ENCODE results near the gene SH3RF3. TPM values are rescaled to one million over a fixed set of nuclear protein-coding genes. Genes with fewer than 3 reads are reported as not detected.

Gene SH3RF3
- total RNA-seq, 1 donor from 2014 or later: 1.3 TPM

DNA sequence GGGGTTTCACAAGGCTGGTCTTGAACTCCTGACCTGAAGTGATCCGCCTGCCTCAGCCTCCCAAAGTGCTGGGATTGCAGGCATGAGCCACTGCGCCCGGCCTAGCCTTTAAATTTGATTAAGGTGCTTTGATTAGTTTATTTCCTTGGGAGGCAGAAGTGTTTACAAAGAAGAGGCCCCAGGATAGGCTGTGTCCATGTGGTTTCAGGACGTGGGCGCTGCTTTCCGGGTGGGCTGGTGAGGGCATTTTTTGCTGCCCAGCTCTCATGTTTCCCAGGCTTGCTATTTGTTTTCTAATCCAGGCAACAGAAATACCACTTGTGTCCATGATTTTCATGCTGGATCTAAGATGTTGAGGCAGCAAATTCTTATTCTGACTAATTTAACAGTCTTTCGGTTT, 124.2 kb downstream of the SH3RF3 start:
- H3K4me3 Mint-ChIP-seq (ENCODE audit: low read depth): no peak overlapping the region
- no peak for DNase-seq (ENCODE audit: low spot score, unreplicated experiment)
- TF ChIP-seq, protein P1, sequence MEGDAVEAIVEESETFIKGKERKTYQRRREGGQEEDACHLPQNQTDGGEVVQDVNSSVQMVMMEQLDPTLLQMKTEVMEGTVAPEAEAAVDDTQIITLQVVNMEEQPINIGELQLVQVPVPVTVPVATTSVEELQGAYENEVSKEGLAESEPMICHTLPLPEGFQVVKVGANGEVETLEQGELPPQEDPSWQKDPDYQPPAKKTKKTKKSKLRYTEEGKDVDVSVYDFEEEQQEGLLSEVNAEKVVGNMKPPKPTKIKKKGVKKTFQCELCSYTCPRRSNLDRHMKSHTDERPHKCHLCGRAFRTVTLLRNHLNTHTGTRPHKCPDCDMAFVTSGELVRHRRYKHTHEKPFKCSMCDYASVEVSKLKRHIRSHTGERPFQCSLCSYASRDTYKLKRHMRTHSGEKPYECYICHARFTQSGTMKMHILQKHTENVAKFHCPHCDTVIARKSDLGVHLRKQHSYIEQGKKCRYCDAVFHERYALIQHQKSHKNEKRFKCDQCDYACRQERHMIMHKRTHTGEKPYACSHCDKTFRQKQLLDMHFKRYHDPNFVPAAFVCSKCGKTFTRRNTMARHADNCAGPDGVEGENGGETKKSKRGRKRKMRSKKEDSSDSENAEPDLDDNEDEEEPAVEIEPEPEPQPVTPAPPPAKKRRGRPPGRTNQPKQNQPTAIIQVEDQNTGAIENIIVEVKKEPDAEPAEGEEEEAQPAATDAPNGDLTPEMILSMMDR (IDR thresholded peaks at IDR 0.05; ENCODE audit: unreplicated experiment): no peak
- H3K27me3 Mint-ChIP-seq: peaks cover 15% of the 10 kb centered on the region
- no peaks in the 10 kb centered on the region for H3K9me3 Mint-ChIP-seq (ENCODE audit: low read depth)
- H3K4me1 Mint-ChIP-seq (ENCODE audit: low read depth): no peaks in the 10 kb centered on the region
- H3K27ac Mint-ChIP-seq: no peak overlapping the region
- no peaks in the 10 kb centered on the region for H3K36me3 Mint-ChIP-seq (ENCODE audit: insufficient read depth)

DNA sequence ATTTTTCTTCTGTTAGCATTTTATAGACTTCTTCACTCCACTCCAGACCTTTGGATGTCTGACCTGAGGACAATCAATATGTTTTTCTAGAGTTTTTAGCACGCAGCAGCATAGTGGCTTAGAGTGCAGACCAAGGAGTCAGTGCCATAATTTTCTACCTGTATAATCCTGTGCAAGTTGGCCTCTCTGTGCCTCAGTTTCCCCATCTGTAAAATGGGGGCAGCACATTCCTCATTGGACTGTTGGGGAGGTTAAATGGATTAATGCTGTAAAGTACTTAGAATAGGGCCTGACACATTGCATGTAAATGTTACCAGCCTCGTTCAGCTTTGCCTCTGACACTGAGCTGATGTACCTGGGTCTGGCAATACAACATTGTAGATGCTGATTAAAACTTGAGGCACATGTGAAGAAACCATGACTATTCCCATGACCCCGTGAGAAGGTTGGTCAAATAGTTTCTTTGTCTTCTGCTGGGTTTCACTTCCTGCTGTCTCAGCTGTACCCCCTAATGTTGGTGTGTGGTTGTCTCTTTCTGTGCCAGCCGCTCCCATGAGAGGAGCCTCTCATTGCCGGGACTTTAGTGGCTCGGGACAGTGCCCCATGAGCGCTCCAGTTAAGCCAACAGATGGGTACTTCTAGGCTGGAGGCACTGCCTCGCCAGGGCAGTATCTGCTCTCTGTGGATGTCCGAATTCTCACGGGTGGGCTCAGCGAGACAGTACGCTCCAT, 125.3 kb downstream of the SH3RF3 start:
- Mint-ChIP-seq H3K27me3 (peaks cover 15% of the 10 kb centered on the region), H3K36me3 (ENCODE audit: insufficient read depth) (no peaks in the 10 kb centered on the region), H3K27ac (no peak overlapping the region), H3K4me1 (ENCODE audit: low read depth) (no peaks in the 10 kb centered on the region), H3K4me3 (ENCODE audit: low read depth) (no peak overlapping the region), H3K9me3 (ENCODE audit: low read depth) (no peaks in the 10 kb centered on the region)
- TF ChIP-seq, protein P1 (IDR thresholded peaks at IDR 0.05; ENCODE audit: unreplicated experiment): no peak
- no peak for DNase-seq (ENCODE audit: low spot score, unreplicated experiment)

DNA sequence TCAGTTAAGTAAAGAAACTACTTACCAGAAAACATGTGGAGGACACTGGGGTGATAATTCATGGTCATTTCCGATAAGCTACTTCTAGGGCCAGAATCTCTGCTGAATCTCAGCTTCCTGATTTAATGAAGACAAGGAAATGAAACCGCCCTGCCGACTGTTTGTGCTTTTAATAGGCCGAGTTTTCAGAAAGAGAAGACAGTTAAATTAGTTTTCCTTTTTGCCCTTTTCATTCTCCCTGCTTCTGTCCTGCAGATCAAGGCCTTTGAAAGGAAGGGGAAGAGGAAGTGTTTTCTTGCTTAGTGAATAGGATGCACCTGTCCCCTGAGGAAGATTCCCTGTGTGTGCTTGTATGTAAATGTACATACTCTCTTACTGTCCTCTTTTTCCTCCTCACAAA, 126.6 kb downstream of the SH3RF3 start:
- TF ChIP-seq, protein P1 (IDR thresholded peaks at IDR 0.05; ENCODE audit: unreplicated experiment): no peak
- H3K9me3 Mint-ChIP-seq (ENCODE audit: low read depth): no peaks in the 10 kb centered on the region
- H3K27ac Mint-ChIP-seq: no peak overlapping the region
- H3K27me3 Mint-ChIP-seq: peaks cover 15% of the 10 kb centered on the region
- no peaks in the 10 kb centered on the region for H3K36me3 Mint-ChIP-seq (ENCODE audit: insufficient read depth)
- DNase-seq (ENCODE audit: low spot score, unreplicated experiment): no peak
- H3K4me3 Mint-ChIP-seq (ENCODE audit: low read depth): no peak overlapping the region
- peaks cover 8% of the 10 kb centered on the region for H3K4me1 Mint-ChIP-seq (ENCODE audit: low read depth)

DNA sequence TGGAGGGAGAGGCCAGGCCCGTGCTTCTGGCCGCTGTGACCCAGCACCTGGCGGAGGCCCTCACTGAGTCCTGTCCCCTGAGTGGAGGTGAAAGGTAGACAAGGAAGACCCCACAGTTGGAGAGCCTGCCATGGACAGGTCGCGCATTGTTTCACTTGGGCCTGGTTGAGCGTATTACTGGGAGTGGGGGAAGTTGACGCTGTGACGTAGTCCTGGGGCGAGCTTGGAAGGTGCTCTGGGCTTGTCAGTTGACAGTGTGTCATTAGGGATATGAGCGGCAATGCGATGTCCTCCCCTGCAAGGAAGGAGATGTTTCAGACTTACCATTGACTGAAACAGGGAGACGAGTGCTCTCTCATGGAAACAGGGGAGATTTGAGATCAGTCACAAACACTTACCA, 127.1 kb downstream of the SH3RF3 start:
- Mint-ChIP-seq H3K36me3 (ENCODE audit: insufficient read depth) (no peaks in the 10 kb centered on the region), H3K27ac (no peak overlapping the region), H3K27me3 (peaks cover 15% of the 10 kb centered on the region), H3K4me3 (ENCODE audit: low read depth) (no peak overlapping the region), H3K4me1 (ENCODE audit: low read depth) (peaks cover 13% of the 10 kb centered on the region), H3K9me3 (ENCODE audit: low read depth) (no peaks in the 10 kb centered on the region)
- TF ChIP-seq, protein P1 (IDR thresholded peaks at IDR 0.05; ENCODE audit: unreplicated experiment): no peak
- no peak for DNase-seq (ENCODE audit: low spot score, unreplicated experiment)

DNA sequence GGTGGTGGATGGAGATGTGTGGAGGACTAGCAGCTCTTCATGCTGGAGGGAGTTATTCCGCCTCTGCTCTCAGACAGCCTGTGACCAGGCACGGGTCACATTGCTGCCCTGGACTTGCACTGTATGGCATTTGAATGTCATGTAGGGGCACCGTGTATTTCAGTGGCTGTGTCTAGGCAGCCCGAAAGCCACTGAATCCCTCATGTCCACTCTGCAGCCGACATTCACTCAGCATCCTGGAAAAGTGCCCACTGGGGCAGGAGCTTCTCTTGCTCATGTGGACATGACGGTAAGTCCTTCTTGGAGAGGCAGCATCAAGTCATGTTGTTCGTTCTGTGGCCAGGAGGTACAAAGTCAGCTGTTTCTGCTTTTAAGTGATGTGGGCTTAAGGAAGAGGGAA, 127.9 kb downstream of the SH3RF3 start:
- Mint-ChIP-seq H3K27me3 (peaks cover 15% of the 10 kb centered on the region), H3K9me3 (ENCODE audit: low read depth) (no peaks in the 10 kb centered on the region), H3K4me3 (ENCODE audit: low read depth) (no peak overlapping the region), H3K27ac (no peak overlapping the region), H3K4me1 (ENCODE audit: low read depth) (peaks cover 19% of the 10 kb centered on the region), H3K36me3 (ENCODE audit: insufficient read depth) (no peaks in the 10 kb centered on the region)
- DNase-seq (ENCODE audit: low spot score, unreplicated experiment): no peak
- TF ChIP-seq, protein P1 (IDR thresholded peaks at IDR 0.05; ENCODE audit: unreplicated experiment): no peak
